Vagina (tissue), 2 donors: ENCODE measurements around the gene C12orf76. TPM values are rescaled to one million over a fixed set of nuclear protein-coding genes. Genes with fewer than 3 reads are reported as not detected.
A peak's percentile ranks its signal among the peaks of the same experiment; 100 is the strongest.
"Not testable (repeated sequence)": the region's sequence is repeated elsewhere in the genome, so short reads cannot be mapped to it uniquely, and the experiment has no call there.

Experiments used
- DNase-seq, 2 donors: peaks; one replicate each; pipeline ENCODE4 v3.0.0-alpha.2; 2017; ENCODE audit errors: extremely low spot score in 2 of 2
- H3K27ac ChIP-seq: fragments of 200-600 bp; sonication (generic); one replicate; pipeline ENCODE4 v1.5.1; 2019
- H3K27me3 ChIP-seq: fragments of 200-600 bp; sonication (generic); one replicate; pipeline ENCODE4 v1.5.1; 2019
- H3K36me3 ChIP-seq, 2 donors: fragments of 200-600 bp; sonication (generic); one replicate each; pipeline ENCODE4 v1.5.1; 2017 to 2019
- H3K4me1 ChIP-seq: fragments of 200-600 bp; sonication (generic); one replicate; pipeline ENCODE4 v1.5.1; 2019
- H3K4me3 ChIP-seq, 2 donors: fragments of 200-600 bp; sonication (generic); 1 replicate in 1 of 2; 2 replicates in 1 of 2; pipeline ENCODE4 v1.5.1; 2016 to 2019
- H3K9me3 ChIP-seq: fragments of 200-600 bp; sonication (generic); one replicate; pipeline ENCODE4 v1.5.1; 2019
- CTCF ChIP-seq, 3 experiments: fragments of 450-650 bp in 2 of 3; fragments of 200-600 bp in 1 of 3; sonication (generic) in 1 of 3; IDR thresholded peaks; one replicate each; pipeline ENCODE4 v1.5.1; 2017 to 2019; ENCODE audit warnings: antibody characterized with exemption in 3 of 3, mild to moderate bottlenecking in 2 of 3, moderate library complexity in 2 of 3
- POLR2A ChIP-seq, 2 donors: fragments of 450-650 bp; IDR thresholded peaks; one replicate each; pipeline ENCODE4 v1.6.1; 2017; ENCODE audit warnings: antibody characterized with exemption in 2 of 2, mild to moderate bottlenecking in 2 of 2, moderate library complexity in 2 of 2
- POLR2AphosphoS5 ChIP-seq, 2 donors: sonication (generic); formaldehyde crosslinking; IDR thresholded peaks; one replicate each; pipeline ENCODE4 v1.9.0; 2017; ENCODE audit warnings: antibody characterized with exemption in 2 of 2, mild to moderate bottlenecking in 2 of 2, low read depth in 1 of 2; ENCODE audit not compliant: insufficient read depth in 1 of 2
- intact Hi-C: fragments of 100-400 bp; cut with DNase I; formaldehyde crosslinking; loops from one replicate; pipeline ENCODE4 v1.15.1; 2023
- total RNA-seq: library from RNA; depleted of rRNA; stranded (reverse); fragments of >200 nt; gene quantifications from one replicate; pipeline ENCODE4 v1.2.3, GENCODE V29; 2016

The C12orf76 gene, protein sequence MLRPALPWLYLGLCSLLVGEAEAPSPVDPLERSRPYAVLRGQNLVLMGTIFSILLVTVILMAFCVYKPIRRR
- total RNA-seq, result 7.6 TPM

- Histone ChIP-seq H3K4me3 (peak within 1 kb of the TSS; percentile 93 to 95), H3K27ac (peak within 1 kb of the TSS; percentile 54), H3K9me3 (no peaks in the 10 kb centered on the region), H3K4me1 (peaks cover 27% of the 10 kb centered on the region), H3K36me3 (no peaks in the 10 kb centered on the region), H3K27me3 (no peaks in the 10 kb centered on the region)
- peak in 1 of 2 donors; percentile 93 for DNase-seq
- TF ChIP-seq POLR2A (IDR thresholded peaks at IDR 0.05), result no peak
- peak; percentile 71 to 86 for TF ChIP-seq POLR2AphosphoS5 (IDR thresholded peaks at IDR 0.05; ENCODE audit: insufficient read depth in 1 of 2, low read depth in 1 of 2)
- intact Hi-C loops, result no loop called here
Measured at GRCh38 chr12:110048242-110049027, at the start of gene C12orf76. Gene C12orf76 (minus strand): TSS chr12:110048522. CDS start chr12:110048495, 27 bp downstream.

GRCh38 chr12:110093631-110094311 is 45.4 kb upstream of the C12orf76 start:
- no peak for DNase-seq

GRCh38 chr12:110091136-110091711 is 42.9 kb upstream of the C12orf76 start:
- intact Hi-C loops, result no loop called here

More at GRCh38 chr12:110093631-110094311, 45.4 kb upstream of the C12orf76 start:
- Histone ChIP-seq H3K4me3 (no peak overlapping the region), H3K27me3 (no peaks in the 10 kb centered on the region), H3K36me3 (no peaks in the 10 kb centered on the region), H3K27ac (no peak overlapping the region), H3K9me3 (no peaks in the 10 kb centered on the region), H3K4me1 (no peaks in the 10 kb centered on the region)
- intact Hi-C loops, result no loop called here
- no peak for TF ChIP-seq CTCF (IDR thresholded peaks at IDR 0.05)
- TF ChIP-seq POLR2AphosphoS5 (IDR thresholded peaks at IDR 0.05; ENCODE audit: insufficient read depth in 1 of 2, low read depth in 1 of 2), result no peak
- TF ChIP-seq POLR2A (IDR thresholded peaks at IDR 0.05), result no peak

DNA sequence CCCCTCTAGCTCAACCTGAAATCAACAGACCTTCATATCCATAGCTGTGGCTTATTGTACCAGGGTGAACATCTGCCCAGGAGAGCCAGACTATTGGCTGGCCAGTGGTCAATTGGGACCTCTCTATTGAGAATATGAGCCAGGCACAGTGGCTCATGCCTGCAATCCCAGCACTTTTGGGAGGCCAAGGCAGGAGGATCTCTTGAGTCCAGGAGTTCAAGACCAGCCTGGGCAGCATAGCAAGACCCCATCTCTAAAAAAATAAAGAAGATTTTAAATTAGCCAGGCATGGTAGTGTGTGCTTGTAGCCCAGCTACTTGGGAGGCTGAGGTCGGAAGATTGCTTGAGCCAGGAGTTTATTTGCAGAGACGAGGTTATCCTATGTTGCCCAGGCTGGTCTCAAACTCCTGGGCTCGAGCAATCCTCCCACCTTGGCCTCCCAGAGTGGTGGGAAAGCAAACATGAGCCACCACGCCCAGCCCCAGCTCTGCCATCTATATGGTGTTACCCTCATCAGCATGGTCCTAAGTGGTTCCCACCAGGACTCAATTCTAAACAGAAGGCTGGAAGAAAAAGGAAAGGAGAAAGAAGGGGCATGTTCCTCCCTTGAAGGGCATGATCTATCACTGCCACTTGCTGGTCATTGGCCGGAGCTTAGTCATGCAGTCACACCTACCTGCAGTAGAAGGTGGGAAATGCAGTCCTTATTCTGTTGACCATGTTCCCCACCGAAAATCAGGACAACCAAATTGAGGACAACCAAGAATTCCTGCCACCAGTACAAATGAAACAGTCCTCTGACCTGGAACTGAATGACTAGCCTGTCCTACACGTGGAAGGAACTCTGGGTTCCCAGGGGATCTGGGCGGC is 42.2 kb upstream of the C12orf76 start:
- Histone ChIP-seq H3K9me3 (no peaks in the 10 kb centered on the region), H3K27ac (no peak overlapping the region), H3K4me3 (no peak overlapping the region), H3K27me3 (no peaks in the 10 kb centered on the region), H3K36me3 (no peaks in the 10 kb centered on the region), H3K4me1 (no peaks in the 10 kb centered on the region)
- TF ChIP-seq POLR2A (IDR thresholded peaks at IDR 0.05), result no peak
- no peak for TF ChIP-seq CTCF (IDR thresholded peaks at IDR 0.05)
- no peak for TF ChIP-seq POLR2AphosphoS5 (IDR thresholded peaks at IDR 0.05; ENCODE audit: insufficient read depth in 1 of 2, low read depth in 1 of 2)
- no peak for DNase-seq
- intact Hi-C loops, result no loop called here

More at GRCh38 chr12:110091136-110091711, 42.9 kb upstream of the C12orf76 start:
- no peak overlapping the region for H3K27ac ChIP-seq
- no peak overlapping the region for H3K4me3 ChIP-seq
- H3K36me3 ChIP-seq, result no peaks in the 10 kb centered on the region
- no peak for DNase-seq
- no peaks in the 10 kb centered on the region for H3K27me3 ChIP-seq
- no peaks in the 10 kb centered on the region for H3K4me1 ChIP-seq
- no peaks in the 10 kb centered on the region for H3K9me3 ChIP-seq
- TF ChIP-seq CTCF (IDR thresholded peaks at IDR 0.05) (no peak), POLR2A (IDR thresholded peaks at IDR 0.05) (no peak), POLR2AphosphoS5 (IDR thresholded peaks at IDR 0.05; ENCODE audit: insufficient read depth in 1 of 2, low read depth in 1 of 2) (no peak)

DNA sequence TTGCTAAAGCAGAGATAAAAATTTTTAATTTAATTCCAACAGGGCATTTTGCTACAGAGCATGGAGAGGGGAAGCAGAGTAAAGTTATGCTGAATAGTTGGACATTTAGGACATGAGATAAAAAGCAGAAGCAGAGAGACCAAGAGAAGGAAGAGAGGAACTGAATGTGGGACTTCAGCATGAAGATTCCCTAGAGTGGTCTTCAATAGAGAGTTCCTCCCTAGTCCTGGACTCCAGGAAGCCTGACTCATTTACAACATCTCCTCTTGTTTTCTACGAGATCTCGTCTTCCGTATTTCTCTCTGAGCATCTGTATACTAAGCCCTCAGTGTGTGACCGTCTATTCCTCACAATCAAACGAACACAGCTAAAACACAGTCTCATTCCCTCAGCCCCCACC is 40.6 kb upstream of the C12orf76 start:
- Histone ChIP-seq H3K9me3 (no peaks in the 10 kb centered on the region), H3K4me3 (no peak overlapping the region), H3K27ac (no peak overlapping the region), H3K27me3 (no peaks in the 10 kb centered on the region), H3K4me1 (no peaks in the 10 kb centered on the region), H3K36me3 (no peaks in the 10 kb centered on the region)
- intact Hi-C loops, result no loop called here
- TF ChIP-seq CTCF (IDR thresholded peaks at IDR 0.05) (no peak), POLR2AphosphoS5 (IDR thresholded peaks at IDR 0.05; ENCODE audit: insufficient read depth in 1 of 2, low read depth in 1 of 2) (no peak), POLR2A (IDR thresholded peaks at IDR 0.05) (no peak)
- DNase-seq, result no peak

DNA sequence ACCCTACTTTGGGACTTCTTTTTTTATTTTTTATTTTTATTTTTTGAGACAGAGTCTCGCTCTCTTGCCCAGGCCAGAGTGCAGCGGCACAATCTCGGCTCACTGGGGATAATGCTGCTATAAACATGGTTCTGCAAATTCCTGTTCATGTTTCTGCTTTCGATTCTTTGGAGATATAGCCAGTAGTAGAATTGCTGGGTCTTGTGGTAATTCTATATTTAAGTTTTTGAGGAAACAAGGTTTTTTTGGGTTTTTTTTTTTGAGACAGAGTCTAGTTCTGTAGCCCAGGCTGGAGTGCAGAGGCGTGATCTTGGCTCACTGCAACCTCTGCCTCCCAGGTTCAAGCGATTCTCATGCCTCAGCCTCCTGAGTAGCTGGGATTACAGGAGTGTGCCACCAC is 39.9 kb upstream of the C12orf76 start:
- H3K27me3 ChIP-seq, H3K4me3 ChIP-seq, H3K9me3 ChIP-seq, H3K4me1 ChIP-seq, DNase-seq, H3K27ac ChIP-seq, intact Hi-C loops, H3K36me3 ChIP-seq: not testable (repeated sequence)
